Measurements from ENCODE around the gene PARP8. TPM values are rescaled to one million over a fixed set of nuclear protein-coding genes. Genes with fewer than 3 reads are reported as not detected.

PARP8 gene
- total RNA-seq, 1 donor = 30.8 TPM

GRCh38 chr5:50798002-50798401 is 131.6 kb downstream of the PARP8 start:
- H4K20me1 ChIP-seq (ENCODE audit: insufficient read depth, low read length) = no peaks in the 10 kb centered on the region
- H3K79me2 ChIP-seq (ENCODE audit: insufficient read depth, low read length) = no peaks in the 10 kb centered on the region
- no peak overlapping the region for H3K27ac ChIP-seq (ENCODE audit: low read depth, low read length)
- H3K36me3 ChIP-seq (ENCODE audit: insufficient read depth, low read length) = no peaks in the 10 kb centered on the region
- DNase-seq (ENCODE audit: insufficient read length, low spot score, missing footprints) = no peak
- H3K9me3 ChIP-seq (ENCODE audit: low read depth, low read length) = no peaks in the 10 kb centered on the region
- H3K27me3 ChIP-seq (ENCODE audit: insufficient read depth, low read length) = no peaks in the 10 kb centered on the region
- H3K4me2 ChIP-seq (ENCODE audit: insufficient read depth, low read length) = no peak overlapping the region
- no peak overlapping the region for H3K4me3 ChIP-seq (ENCODE audit: insufficient read depth, low read length)
- no peaks in the 10 kb centered on the region for H3K4me1 ChIP-seq (ENCODE audit: insufficient read depth, low read length)
- no peak for TF ChIP-seq CTCF (IDR thresholded peaks at IDR 0.05; ENCODE audit: extremely low read depth, low read depth, low read length)
- H2AFZ ChIP-seq (ENCODE audit: low read length) = no peak overlapping the region

- no peak for TF ChIP-seq CTCF (IDR thresholded peaks at IDR 0.05; ENCODE audit: extremely low read depth, low read depth, low read length)
- H3K27ac ChIP-seq (ENCODE audit: low read depth, low read length) = no peak overlapping the region
- no peaks in the 10 kb centered on the region for H3K4me1 ChIP-seq (ENCODE audit: insufficient read depth, low read length)
- H3K4me2 ChIP-seq (ENCODE audit: insufficient read depth, low read length) = no peak overlapping the region
- no peak for DNase-seq (ENCODE audit: insufficient read length, low spot score, missing footprints)
- H3K4me3 ChIP-seq (ENCODE audit: insufficient read depth, low read length) = no peak overlapping the region
- H2AFZ ChIP-seq (ENCODE audit: low read length) = no peak overlapping the region
- H3K36me3 ChIP-seq (ENCODE audit: insufficient read depth, low read length) = no peaks in the 10 kb centered on the region
- H3K27me3 ChIP-seq (ENCODE audit: insufficient read depth, low read length) = no peaks in the 10 kb centered on the region
- no peaks in the 10 kb centered on the region for H4K20me1 ChIP-seq (ENCODE audit: insufficient read depth, low read length)
- H3K9me3 ChIP-seq (ENCODE audit: low read depth, low read length) = no peaks in the 10 kb centered on the region
- no peaks in the 10 kb centered on the region for H3K79me2 ChIP-seq (ENCODE audit: insufficient read depth, low read length)
These were observed 133.2 kb downstream of the PARP8 start for GRCh38 chr5:50799596-50799995.

- no peak for TF ChIP-seq CTCF (IDR thresholded peaks at IDR 0.05; ENCODE audit: extremely low read depth, low read depth, low read length)
- H3K27ac ChIP-seq (ENCODE audit: low read depth, low read length) = no peak overlapping the region
- H3K9me3 ChIP-seq (ENCODE audit: low read depth, low read length) = no peaks in the 10 kb centered on the region
- H3K27me3 ChIP-seq (ENCODE audit: insufficient read depth, low read length) = no peaks in the 10 kb centered on the region
- no peak for DNase-seq (ENCODE audit: insufficient read length, low spot score, missing footprints)
- no peaks in the 10 kb centered on the region for H3K79me2 ChIP-seq (ENCODE audit: insufficient read depth, low read length)
- H2AFZ ChIP-seq (ENCODE audit: low read length) = no peak overlapping the region
- H3K4me2 ChIP-seq (ENCODE audit: insufficient read depth, low read length) = no peak overlapping the region
- H3K4me1 ChIP-seq (ENCODE audit: insufficient read depth, low read length) = no peaks in the 10 kb centered on the region
- no peaks in the 10 kb centered on the region for H4K20me1 ChIP-seq (ENCODE audit: insufficient read depth, low read length)
- H3K4me3 ChIP-seq (ENCODE audit: insufficient read depth, low read length) = no peak overlapping the region
- H3K36me3 ChIP-seq (ENCODE audit: insufficient read depth, low read length) = no peaks in the 10 kb centered on the region
These were observed 134.0 kb downstream of the PARP8 start for GRCh38 chr5:50800410-50800809.

GRCh38 chr5:50807661-50808060 is 141.2 kb downstream of the PARP8 start:
- H3K79me2 ChIP-seq (ENCODE audit: insufficient read depth, low read length) = no peaks in the 10 kb centered on the region
- H3K4me1 ChIP-seq (ENCODE audit: insufficient read depth, low read length) = no peaks in the 10 kb centered on the region
- H4K20me1 ChIP-seq (ENCODE audit: insufficient read depth, low read length) = no peaks in the 10 kb centered on the region
- H3K4me2 ChIP-seq (ENCODE audit: insufficient read depth, low read length) = no peak overlapping the region
- no peak overlapping the region for H2AFZ ChIP-seq (ENCODE audit: low read length)
- no peak for TF ChIP-seq CTCF (IDR thresholded peaks at IDR 0.05; ENCODE audit: extremely low read depth, low read depth, low read length)
- H3K9me3 ChIP-seq (ENCODE audit: low read depth, low read length) = no peaks in the 10 kb centered on the region
- no peaks in the 10 kb centered on the region for H3K36me3 ChIP-seq (ENCODE audit: insufficient read depth, low read length)
- H3K27ac ChIP-seq (ENCODE audit: low read depth, low read length) = no peak overlapping the region
- no peak for DNase-seq (ENCODE audit: insufficient read length, low spot score, missing footprints)
- H3K27me3 ChIP-seq (ENCODE audit: insufficient read depth, low read length) = no peaks in the 10 kb centered on the region
- H3K4me3 ChIP-seq (ENCODE audit: insufficient read depth, low read length) = no peak overlapping the region

Data from osteoblast (primary cell).